Pulmonary artery endothelial cell (primary cell): ENCODE results near the gene LTBP2. TPM values are rescaled to one million over a fixed set of nuclear protein-coding genes. Genes with fewer than 3 reads are reported as not detected.

Experiments used
- DNase-seq: peaks from one replicate; pipeline ENCODE4 v3.0.0-alpha.2; 2011; ENCODE audit warnings: low read depth, low spot score
- total RNA-seq: library from RNA; depleted of rRNA; stranded (reverse); fragments of >200 nt; gene quantifications from 2 replicates; pipeline ENCODE4 v1.2.3, GENCODE V29; 2014

The LTBP2 gene
- total RNA-seq, 1 donor from 2014 or later, result 232 TPM

DNA sequence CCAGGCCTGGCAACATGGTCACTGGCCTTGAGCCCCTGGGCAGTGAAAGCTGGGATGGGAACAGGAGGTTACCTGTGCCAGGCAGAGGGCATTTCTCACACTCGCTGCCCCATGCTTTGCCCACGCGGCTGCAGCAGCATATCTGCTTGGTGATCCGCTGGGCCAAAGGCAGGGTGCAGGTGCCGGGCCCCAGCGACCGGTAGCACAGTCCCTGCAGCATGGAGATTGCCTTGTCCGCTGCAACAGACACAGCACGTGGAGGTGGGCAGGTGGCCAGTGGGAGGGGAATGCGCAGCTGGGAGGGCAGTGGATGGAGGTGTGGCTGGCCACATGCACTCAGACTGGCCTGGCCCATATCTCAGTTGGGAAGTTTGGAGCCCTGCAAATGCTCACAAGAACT, 83.2 kb downstream of the LTBP2 start:
- no peak for DNase-seq

- DNase-seq, result no peak
Observed at GRCh38 chr14:74528406-74528805, 83.6 kb downstream of the LTBP2 start.

GRCh38 chr14:74527736-74528280, 84.2 kb downstream of the LTBP2 start:
- DNase-seq, result no peak

GRCh38 chr14:74526854-74527585, 85.0 kb downstream of the LTBP2 start:
- DNase-seq, result no peak

DNA sequence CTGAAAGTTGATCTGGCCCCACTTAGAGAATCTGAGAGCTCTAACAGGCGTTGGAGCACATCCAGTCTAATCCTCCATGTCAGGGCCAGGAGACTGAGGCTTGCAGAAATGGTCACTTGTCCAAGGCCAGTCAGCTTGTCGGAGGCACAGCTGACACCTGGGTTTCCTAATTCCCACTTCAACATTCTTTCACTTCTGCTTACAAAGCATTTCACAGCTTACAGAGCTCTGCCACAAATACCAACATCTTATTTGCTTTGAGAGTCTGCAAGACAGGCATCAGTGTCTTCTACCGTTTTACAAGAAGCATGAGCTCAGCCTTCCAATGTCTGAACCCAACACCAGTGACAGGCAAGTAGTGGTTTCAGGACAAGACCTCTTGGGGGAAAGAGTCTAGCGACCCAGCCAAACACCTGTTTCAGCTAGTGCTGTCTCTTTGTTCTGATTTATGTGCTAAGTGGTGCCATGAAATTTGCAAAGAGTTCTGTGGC, 86.6 kb downstream of the LTBP2 start:
- DNase-seq, result no peak

GRCh38 chr14:74524812-74525135, 87.3 kb downstream of the LTBP2 start:
- no peak for DNase-seq

DNA sequence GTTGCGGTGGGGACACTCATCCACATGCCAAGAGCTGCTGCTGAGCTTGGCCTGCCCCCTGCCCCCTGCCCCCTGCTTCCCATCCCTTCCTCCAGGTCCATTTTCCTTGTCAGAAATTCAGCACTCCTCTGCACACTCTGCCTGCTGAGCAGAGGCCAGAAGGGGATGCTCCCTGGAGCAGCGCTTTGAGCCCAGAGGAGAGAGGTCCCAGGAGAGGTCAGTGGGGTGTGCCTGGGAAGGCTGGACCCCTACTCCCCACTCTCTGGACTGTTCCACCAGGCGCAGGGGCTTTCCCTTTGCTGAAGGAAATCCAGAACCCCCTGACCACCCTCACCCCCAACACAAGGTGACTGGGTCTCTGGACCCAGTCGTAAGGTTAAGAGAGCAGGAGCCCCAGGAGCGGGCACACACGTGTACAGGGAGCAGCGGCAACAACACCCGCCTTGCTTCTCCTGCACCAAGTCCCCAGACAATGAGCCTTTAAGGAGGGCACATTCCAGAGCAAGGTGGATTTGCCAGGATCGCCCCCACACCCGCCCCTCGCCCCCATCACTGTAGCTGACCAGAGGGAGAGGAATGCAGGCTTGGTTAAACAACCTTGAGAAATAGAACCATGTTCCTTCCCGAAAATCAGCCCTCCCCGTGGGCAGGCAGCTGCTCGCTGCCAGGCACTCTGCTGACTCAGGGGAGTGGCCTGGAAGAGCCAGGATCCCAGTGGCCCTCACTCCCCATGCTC, 87.8 kb downstream of the LTBP2 start:
- no peak for DNase-seq

DNA sequence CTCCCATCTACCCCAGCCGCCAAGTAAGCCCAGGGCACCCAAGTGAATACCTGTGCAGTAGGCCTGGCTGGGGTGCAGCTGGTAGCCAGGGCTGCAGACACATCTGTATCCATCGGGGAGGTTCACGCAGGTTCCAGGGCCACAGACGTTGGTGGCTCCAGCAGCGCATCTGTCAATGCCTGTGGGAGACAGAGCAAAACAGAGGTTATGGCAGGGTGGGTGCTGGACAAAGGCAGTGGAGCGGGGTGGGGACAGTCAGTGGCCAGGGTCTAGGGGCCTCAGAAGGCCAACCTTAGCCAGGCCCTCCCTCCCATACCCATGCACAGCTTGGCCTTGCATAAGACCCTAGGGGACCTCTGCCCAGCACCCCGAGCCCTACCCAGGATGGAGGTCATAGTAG, 89.3 kb downstream of the LTBP2 start:
- no peak for DNase-seq

GRCh38 chr14:74521756-74522155, 90.3 kb downstream of the LTBP2 start:
- DNase-seq, result no peak

GRCh38 chr14:74519316-74520074, 92.5 kb downstream of the LTBP2 start:
- DNase-seq, result no peak

DNA sequence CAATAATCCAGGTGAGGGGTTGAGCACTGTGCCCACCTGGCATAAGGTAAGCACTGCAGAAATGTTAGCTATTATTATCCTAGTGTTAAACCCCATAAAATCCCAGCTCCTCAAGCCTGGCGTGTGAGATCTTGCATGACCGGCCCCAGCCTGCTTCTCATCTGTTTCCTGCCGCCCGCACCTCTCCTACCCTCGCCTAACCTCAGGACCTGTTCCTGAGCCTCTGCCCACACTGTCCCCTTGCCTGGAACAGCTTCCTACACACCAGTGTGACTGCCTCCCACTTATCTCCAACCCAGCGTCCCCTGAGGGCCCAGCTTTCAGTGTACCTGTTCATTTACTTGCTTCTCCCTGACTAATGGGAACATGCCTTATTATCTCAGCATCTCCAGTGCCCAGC, 93.8 kb downstream of the LTBP2 start:
- no peak for DNase-seq

- DNase-seq, result no peak
Observed at GRCh38 chr14:74517731-74518130, 94.3 kb downstream of the LTBP2 start.

DNA sequence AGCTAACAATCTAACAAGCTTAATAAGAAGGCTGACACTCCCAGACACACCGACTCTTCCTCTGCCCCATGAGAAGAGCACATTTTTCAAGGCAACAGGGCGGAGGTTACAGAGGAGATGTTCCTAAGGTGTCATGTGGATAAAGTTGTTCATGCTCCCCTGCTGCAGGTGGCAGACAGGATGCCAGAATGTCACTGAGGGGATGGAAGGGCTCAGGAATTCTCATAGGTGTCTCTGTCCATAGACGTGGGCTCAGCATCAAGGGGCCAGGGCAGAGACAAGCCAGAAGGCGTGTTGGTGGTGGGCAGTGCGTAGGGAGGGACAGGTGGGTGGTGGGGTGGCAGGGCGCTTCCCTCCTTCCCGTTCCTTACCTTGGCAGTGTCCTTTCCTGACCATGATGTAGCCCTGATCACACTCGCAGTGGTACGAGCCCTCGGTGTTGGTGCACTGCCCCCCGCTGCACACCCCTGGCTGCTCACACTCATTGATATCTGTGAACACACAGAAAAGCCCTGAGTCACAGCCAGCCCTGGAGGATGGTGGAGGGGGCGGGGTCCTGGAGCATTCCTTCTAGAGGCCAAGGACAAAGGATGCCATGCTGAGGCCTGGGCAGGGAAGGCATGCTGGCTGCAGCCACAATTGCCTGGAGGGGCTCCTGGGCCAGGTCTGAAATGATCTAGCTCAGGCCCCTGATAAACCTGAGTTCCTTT, 95.4 kb downstream of the LTBP2 start:
- no peak for DNase-seq

- DNase-seq, result no peak
Observed at GRCh38 chr14:74515891-74516412, 96.1 kb downstream of the LTBP2 start.

DNA sequence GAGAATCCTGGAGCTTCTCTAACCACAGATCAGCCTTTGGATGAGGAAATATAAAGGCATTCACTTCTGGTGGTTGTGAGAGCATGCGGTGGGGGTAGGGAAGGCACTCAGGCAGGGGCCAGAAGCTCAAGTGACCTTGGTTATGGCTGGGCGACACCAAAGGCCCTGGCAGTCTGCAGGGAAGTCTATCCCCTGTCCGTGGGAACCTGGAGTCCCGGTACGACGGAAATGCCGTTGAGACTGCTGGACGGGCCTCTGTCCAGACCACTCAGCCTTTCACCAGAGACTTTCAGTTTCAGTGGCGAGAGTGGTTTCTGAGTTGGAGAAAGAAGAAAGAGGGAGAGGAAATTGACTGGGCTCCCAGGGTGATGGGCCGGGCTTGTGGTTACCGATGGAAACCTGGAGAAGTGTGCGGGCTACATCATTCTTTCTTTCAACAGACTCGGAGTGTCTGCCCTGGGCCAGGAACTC, 97.5 kb downstream of the LTBP2 start:
- no peak for DNase-seq

DNA sequence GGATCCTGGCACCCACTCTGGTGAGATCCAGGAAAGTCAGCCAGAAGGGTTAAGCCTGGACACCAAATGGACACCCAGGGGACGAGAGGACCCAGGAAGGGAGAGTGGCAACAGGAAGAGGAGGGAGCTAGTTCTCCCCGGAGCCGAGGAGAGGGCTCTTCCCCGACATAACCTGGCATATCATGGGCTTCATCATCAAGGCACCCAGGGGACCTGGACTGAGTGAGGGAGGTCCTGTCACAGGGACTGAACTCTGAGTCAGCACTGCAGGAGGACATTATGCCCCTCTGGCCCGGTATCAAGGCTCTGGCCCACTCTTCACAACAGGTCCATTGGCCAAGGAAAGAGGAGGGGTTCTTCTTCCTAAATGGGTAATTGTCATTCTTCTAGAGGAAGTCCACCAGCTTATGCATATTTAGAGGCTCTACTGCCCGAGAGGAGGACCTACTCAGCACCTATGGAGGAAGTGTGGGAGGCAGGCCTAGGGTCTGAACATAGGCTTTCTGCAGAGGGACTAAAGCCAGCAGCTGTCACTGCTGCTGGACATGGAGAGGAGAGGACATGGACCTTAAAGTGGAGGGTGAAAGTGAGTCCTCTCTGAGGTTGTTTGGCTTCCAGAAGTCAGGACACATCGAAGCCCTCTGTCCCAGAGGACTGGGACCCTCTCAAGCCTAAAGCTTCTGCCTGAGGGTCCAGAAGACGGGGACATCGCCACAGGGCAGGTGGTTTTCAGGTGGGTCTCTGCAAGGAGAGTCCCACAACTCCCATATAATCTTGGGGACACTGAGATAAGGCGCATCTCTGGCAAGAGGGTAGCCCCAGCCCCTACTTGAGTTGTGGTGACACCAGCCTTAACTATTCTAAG, 99.8 kb downstream of the LTBP2 start:
- no peak for DNase-seq

GRCh38 chr14:74510959-74511409, 101.1 kb downstream of the LTBP2 start:
- no peak for DNase-seq

DNA sequence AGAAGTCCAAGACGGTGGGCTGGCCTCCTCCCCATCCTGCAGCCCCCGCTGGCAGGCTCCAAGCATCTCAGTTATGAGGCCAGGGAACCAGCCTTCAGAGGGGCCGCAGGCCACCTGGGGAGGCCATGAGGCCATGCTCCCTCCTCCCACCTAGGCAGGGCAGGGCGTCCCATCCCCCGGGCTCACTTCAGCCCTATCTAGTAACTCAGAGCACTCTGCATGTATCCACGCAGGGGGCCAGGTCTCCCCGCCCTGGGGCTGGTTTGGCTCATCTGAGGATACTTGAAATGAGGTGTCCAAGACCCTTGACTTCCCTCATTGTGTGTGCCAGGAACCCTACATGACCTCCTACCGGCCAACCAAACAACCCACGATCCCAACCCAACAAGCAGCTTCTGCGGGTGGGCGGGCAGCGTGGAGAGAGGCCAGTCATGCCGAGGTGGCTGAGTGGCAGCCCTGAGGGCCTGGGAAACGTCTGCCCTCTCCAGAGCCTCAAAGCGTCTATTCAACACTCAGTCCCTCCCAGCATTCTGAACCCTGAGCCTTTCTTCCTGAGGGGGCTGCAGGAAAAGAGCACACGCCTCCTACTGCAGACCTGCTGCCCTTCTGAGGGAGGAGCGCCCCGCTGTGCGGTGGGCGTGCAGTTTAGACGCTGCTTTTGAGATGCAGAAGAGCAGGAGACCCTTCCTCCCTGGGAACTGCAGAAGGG, 101.7 kb downstream of the LTBP2 start:
- no peak for DNase-seq

GRCh38 chr14:74509587-74510222, 102.3 kb downstream of the LTBP2 start:
- no peak for DNase-seq
